SK-N-SH treated with all-trans-retinoic acid at 6 μM for 48 hours (cell line): ENCODE measurements around the gene GRK2.

ENCODE experiments used
- ATAC-seq: fragments of 200-7000 bp; cut with Tn5 transposase; 3 replicates; pipeline ENCODE4 v1.9.1; 2020; ENCODE audit warnings: mild to moderate bottlenecking, moderate library complexity
- ARNTL ChIP-seq: fragments of 450-650 bp; formaldehyde crosslinking; IDR thresholded peaks from 2 replicates; pipeline ENCODE4 v1.5.0; 2020; ENCODE audit warnings: low read depth, mild to moderate bottlenecking, moderate library complexity, borderline replicate concordance
- BACH2 ChIP-seq: fragments of 250-450 bp; sonication (Bioruptor Pico); IDR thresholded peaks from 2 replicates; pipeline ENCODE4 v1.9.0; 2021; ENCODE audit warnings: mild to moderate bottlenecking, borderline replicate concordance
- CREB5 ChIP-seq: fragments of 250-450 bp; sonication (Bioruptor Pico); IDR thresholded peaks from 2 replicates; pipeline ENCODE4 v1.5.1; 2020; ENCODE audit warnings: low read depth, mild to moderate bottlenecking, moderate library complexity
- CSDC2 ChIP-seq: fragments of 250-450 bp; sonication (Bioruptor Pico); IDR thresholded peaks from 2 replicates; pipeline ENCODE4 v1.5.0; 2020; ENCODE audit warnings: mild to moderate bottlenecking, moderate library complexity
- CSRNP3 ChIP-seq: fragments of 250-450 bp; sonication (Bioruptor Pico); IDR thresholded peaks from 2 replicates; pipeline ENCODE4 v1.5.1; 2021; ENCODE audit warnings: mild to moderate bottlenecking, moderate library complexity
- ESRRG ChIP-seq: fragments of 250-450 bp; sonication (Bioruptor Pico); IDR thresholded peaks from 2 replicates; pipeline ENCODE4 v1.6.1; 2021; ENCODE audit warnings: mild to moderate bottlenecking
- GLIS3 ChIP-seq: fragments of 250-450 bp; sonication (Bioruptor Pico); IDR thresholded peaks from 2 replicates; pipeline ENCODE4 v1.5.0; 2020; ENCODE audit warnings: mild to moderate bottlenecking, moderate library complexity
- ISL1 ChIP-seq: fragments of 250-450 bp; sonication (Bioruptor Pico); IDR thresholded peaks from 2 replicates; pipeline ENCODE4 v2.1.2; 2022; ENCODE audit warnings: mild to moderate bottlenecking, moderate library complexity
- POU6F1 ChIP-seq: fragments of 250-450 bp; sonication (Bioruptor Pico); IDR thresholded peaks from 2 replicates; pipeline ENCODE4 v1.8.0; 2021; ENCODE audit warnings: low read depth, mild to moderate bottlenecking, moderate library complexity, borderline replicate concordance
- PPARA ChIP-seq: fragments of 250-450 bp; sonication (Bioruptor Pico); IDR thresholded peaks from 2 replicates; pipeline ENCODE4 v1.5.0; 2020; ENCODE audit warnings: mild to moderate bottlenecking, borderline replicate concordance
- RARB ChIP-seq: fragments of 250-450 bp; sonication (Bioruptor Pico); IDR thresholded peaks from 2 replicates; pipeline ENCODE4 v1.8.0; 2021; ENCODE audit warnings: mild to moderate bottlenecking, moderate library complexity
- SNAI2 ChIP-seq: fragments of 250-450 bp; sonication (Bioruptor Pico); IDR thresholded peaks from 2 replicates; pipeline ENCODE4 v1.5.0; 2020; ENCODE audit warnings: mild to moderate bottlenecking, moderate library complexity
- TCF4 ChIP-seq: fragments of 250-450 bp; sonication (Bioruptor Pico); IDR thresholded peaks from 2 replicates; pipeline ENCODE4 v1.8.0; 2021; ENCODE audit warnings: mild to moderate bottlenecking, moderate library complexity, borderline replicate concordance
- TOX ChIP-seq: fragments of 250-450 bp; sonication (Bioruptor Pico); IDR thresholded peaks from 2 replicates; pipeline ENCODE4 v1.8.0; 2021; ENCODE audit warnings: mild to moderate bottlenecking, moderate library complexity, borderline replicate concordance
- ZC3H10 ChIP-seq: fragments of 250-450 bp; sonication (Bioruptor Pico); IDR thresholded peaks from 2 replicates; pipeline ENCODE4 v1.5.1; 2021; ENCODE audit warnings: mild to moderate bottlenecking, moderate library complexity
- ZFP3 ChIP-seq: fragments of 250-450 bp; sonication (Bioruptor Pico); IDR thresholded peaks from 2 replicates; pipeline ENCODE4 v1.5.0; 2020; ENCODE audit warnings: mild to moderate bottlenecking, moderate library complexity
- ZFP30 ChIP-seq: fragments of 450-650 bp; formaldehyde crosslinking; IDR thresholded peaks from 2 replicates; pipeline ENCODE4 v1.5.0; 2022; ENCODE audit warnings: mild to moderate bottlenecking, moderate library complexity
- ZNF565 ChIP-seq: fragments of 450-650 bp; formaldehyde crosslinking; conservative IDR thresholded peaks from 2 replicates; pipeline ENCODE4 v1.5.0; 2020; ENCODE audit warnings: low read depth, mild to moderate bottlenecking, moderate library complexity
- ZNF8 ChIP-seq: fragments of 450-650 bp; formaldehyde crosslinking; IDR thresholded peaks from 2 replicates; pipeline ENCODE4 v1.5.0; 2020; ENCODE audit warnings: mild to moderate bottlenecking, moderate library complexity
- TF ChIP-seq, protein P1 (sequence below): fragments of 250-450 bp; sonication (Bioruptor Pico); IDR thresholded peaks from 2 replicates; pipeline ENCODE4 v1.8.0; 2020; ENCODE audit warnings: mild to moderate bottlenecking, moderate library complexity, borderline replicate concordance

Gene GRK2

DNA sequence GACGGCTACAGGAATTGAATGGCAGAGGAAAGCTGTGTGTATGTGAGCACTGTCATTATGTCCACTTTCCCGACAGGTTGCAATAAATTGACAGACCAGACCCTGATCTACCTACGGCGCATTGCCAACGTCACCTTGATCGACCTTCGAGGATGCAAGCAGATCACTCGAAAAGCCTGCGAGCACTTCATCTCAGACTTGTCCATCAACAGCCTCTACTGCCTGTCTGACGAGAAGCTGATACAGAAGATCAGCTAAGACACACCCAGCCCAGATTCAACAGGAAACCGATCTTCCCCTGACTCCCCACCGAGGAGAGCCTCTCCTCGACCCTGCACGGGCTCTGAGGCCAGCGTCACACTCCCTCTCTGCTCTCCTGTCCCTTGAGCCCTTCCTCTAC is 11.5 kb upstream of the GRK2 start (continued):
- no peak for TF ChIP-seq BACH2 (CRISPR knock-in tag)
- TF ChIP-seq SNAI2 (CRISPR knock-in tag), result no peak

GRCh38 chr11:67255353-67255752 is 10.9 kb upstream of the GRK2 start:
- no peak for ATAC-seq
- TF ChIP-seq CREB5, result no peak
- TF ChIP-seq GLIS3 (CRISPR knock-in tag), result no peak
- no peak for TF ChIP-seq TOX (CRISPR knock-in tag)
- TF ChIP-seq, protein P1, sequence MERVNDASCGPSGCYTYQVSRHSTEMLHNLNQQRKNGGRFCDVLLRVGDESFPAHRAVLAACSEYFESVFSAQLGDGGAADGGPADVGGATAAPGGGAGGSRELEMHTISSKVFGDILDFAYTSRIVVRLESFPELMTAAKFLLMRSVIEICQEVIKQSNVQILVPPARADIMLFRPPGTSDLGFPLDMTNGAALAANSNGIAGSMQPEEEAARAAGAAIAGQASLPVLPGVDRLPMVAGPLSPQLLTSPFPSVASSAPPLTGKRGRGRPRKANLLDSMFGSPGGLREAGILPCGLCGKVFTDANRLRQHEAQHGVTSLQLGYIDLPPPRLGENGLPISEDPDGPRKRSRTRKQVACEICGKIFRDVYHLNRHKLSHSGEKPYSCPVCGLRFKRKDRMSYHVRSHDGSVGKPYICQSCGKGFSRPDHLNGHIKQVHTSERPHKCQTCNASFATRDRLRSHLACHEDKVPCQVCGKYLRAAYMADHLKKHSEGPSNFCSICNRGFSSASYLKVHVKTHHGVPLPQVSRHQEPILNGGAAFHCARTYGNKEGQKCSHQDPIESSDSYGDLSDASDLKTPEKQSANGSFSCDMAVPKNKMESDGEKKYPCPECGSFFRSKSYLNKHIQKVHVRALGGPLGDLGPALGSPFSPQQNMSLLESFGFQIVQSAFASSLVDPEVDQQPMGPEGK (CRISPR knock-in tag), result no peak
- TF ChIP-seq ARNTL (CRISPR knock-in tag), result no peak
- TF ChIP-seq POU6F1 (CRISPR knock-in tag), result no peak
- no peak for TF ChIP-seq RARB (CRISPR knock-in tag)
- no peak for TF ChIP-seq BACH2 (CRISPR knock-in tag)
- TF ChIP-seq ZFP30 (CRISPR knock-in tag), result no peak
- TF ChIP-seq ZNF8, result no peak
- TF ChIP-seq ESRRG (CRISPR knock-in tag), result no peak
- no peak for TF ChIP-seq CSRNP3 (CRISPR knock-in tag)
- TF ChIP-seq SNAI2 (CRISPR knock-in tag), result no peak
- TF ChIP-seq ISL1, result no peak
- TF ChIP-seq TCF4 (CRISPR knock-in tag), result no peak

DNA sequence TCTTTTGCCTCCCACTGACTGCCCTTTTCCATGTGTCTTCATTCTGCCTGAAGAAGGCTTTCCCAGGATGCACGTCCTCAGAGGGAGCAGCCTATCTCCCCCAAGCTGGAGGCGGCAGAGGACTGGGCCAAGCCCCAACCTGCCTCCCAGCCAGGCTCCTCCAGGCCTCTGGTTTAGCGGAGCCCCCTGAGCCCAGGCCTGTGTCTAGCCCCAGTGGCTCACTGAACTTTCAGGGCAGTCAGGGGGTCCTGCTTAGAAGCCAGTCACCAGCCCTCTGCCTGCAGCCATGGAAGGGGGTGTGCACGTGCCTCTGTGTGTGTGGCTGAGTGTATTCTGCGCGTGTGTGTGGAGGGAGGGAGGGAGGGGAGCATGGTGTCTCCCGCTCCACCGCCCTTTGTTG is 10.4 kb upstream of the GRK2 start:
- no peak for ATAC-seq
- TF ChIP-seq ZFP3 (CRISPR knock-in tag) (no peak), CSDC2 (CRISPR knock-in tag) (no peak), ZNF565 (CRISPR knock-in tag) (no peak), RARB (CRISPR knock-in tag) (no peak), CREB5 (no peak)
- TF ChIP-seq, all 23 proteins: peak for 0

GRCh38 chr11:67256477-67257135 is 9.7 kb upstream of the GRK2 start:
- no peak for ATAC-seq
- TF ChIP-seq SNAI2 (CRISPR knock-in tag) (no peak), TOX (CRISPR knock-in tag) (no peak), CSRNP3 (CRISPR knock-in tag) (no peak), CREB5 (no peak), RARB (CRISPR knock-in tag) (no peak), PPARA (no peak), ESRRG (CRISPR knock-in tag) (no peak), ZC3H10 (CRISPR knock-in tag) (no peak), ZFP30 (CRISPR knock-in tag) (no peak), GLIS3 (CRISPR knock-in tag) (no peak), ISL1 (no peak)
